ENCODE measurements around the gene ANKRD45. TPM values are rescaled to one million over a fixed set of nuclear protein-coding genes. Genes with fewer than 3 reads are reported as not detected.

The ANKRD45 gene
- total and polyA plus RNA-seq, 2 of the 13 experiments (the other 11 are each of a cell fraction or from before 2014, with no cell fraction given) = not detected

DNA sequence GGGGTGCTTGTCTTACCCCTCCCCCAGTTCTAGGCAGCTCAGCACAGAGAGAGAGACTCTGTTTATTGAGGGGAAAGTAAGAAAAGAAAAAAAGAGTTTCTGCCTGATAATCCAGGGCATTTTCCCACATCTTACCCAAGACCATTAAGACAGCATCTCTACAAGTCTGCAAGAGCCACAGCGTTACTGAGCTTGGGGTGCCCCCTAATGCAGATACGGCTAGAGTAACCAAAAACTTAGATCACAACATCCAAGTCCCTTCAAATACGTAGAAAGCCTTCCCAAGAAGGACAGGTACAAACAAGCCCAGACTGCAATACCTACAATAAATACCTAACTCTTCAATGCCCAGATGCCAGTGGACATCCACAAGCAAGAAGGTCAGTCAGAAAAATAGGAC, 40.8 kb downstream of the ANKRD45 start:
- no peak for DNase-seq (ENCODE audit: low spot score)
- no peaks in the 10 kb centered on the region for H3K79me2 ChIP-seq (ENCODE audit: insufficient read depth, low read length)
- in situ Hi-C loops (cut with HindIII; ENCODE audit: extremely low pct_ligation_motif_present, low pct_unique_long_range_greater_than_20kb) = no loop called here
- BruUV-seq (replicated peaks) = no TSS peak
- FAIRE-seq = no peak
- ATAC-seq = no peak
- no peaks in the 10 kb centered on the region for H3K4me1 ChIP-seq (ENCODE audit: insufficient read depth, low read length)
- intact Hi-C loops (cut with micrococcal nuclease; ENCODE audit: unreplicated experiment) = no loop called here
- no peak overlapping the region for H3K9ac ChIP-seq (ENCODE audit: insufficient read depth, low read depth, low read length)
- ChIA-PET CTCF (ENCODE audit: low intra/inter-chr PET ratio, low total read pairs) (no interaction called here), POLR2A (no interaction called here)
- no peaks in the 10 kb centered on the region for H4K20me1 ChIP-seq (ENCODE audit: insufficient read depth, low read length)
- no peaks in the 10 kb centered on the region for H3K36me3 ChIP-seq (replicated peaks in 1 of 2; ENCODE audit: control insufficient read depth in 1 of 2, insufficient read depth in 2 of 2, low read length in 2 of 2)
- H3K4me3 ChIP-seq (replicated peaks in 1 of 3; ENCODE audit: insufficient read depth in 1 of 3, low read depth in 2 of 3, low read length in 3 of 3) = no peak overlapping the region
- TF ChIP-seq, protein P1, sequence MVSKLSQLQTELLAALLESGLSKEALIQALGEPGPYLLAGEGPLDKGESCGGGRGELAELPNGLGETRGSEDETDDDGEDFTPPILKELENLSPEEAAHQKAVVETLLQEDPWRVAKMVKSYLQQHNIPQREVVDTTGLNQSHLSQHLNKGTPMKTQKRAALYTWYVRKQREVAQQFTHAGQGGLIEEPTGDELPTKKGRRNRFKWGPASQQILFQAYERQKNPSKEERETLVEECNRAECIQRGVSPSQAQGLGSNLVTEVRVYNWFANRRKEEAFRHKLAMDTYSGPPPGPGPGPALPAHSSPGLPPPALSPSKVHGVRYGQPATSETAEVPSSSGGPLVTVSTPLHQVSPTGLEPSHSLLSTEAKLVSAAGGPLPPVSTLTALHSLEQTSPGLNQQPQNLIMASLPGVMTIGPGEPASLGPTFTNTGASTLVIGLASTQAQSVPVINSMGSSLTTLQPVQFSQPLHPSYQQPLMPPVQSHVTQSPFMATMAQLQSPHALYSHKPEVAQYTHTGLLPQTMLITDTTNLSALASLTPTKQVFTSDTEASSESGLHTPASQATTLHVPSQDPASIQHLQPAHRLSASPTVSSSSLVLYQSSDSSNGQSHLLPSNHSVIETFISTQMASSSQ (IDR thresholded peaks at IDR 0.05; ENCODE audit: low read depth) = no peak
- TF ChIP-seq, protein P1 (CRISPR knock-in tag; IDR thresholded peaks at IDR 0.05; ENCODE audit: borderline replicate concordance) = no peak
- TF ChIP-seq, protein P2, sequence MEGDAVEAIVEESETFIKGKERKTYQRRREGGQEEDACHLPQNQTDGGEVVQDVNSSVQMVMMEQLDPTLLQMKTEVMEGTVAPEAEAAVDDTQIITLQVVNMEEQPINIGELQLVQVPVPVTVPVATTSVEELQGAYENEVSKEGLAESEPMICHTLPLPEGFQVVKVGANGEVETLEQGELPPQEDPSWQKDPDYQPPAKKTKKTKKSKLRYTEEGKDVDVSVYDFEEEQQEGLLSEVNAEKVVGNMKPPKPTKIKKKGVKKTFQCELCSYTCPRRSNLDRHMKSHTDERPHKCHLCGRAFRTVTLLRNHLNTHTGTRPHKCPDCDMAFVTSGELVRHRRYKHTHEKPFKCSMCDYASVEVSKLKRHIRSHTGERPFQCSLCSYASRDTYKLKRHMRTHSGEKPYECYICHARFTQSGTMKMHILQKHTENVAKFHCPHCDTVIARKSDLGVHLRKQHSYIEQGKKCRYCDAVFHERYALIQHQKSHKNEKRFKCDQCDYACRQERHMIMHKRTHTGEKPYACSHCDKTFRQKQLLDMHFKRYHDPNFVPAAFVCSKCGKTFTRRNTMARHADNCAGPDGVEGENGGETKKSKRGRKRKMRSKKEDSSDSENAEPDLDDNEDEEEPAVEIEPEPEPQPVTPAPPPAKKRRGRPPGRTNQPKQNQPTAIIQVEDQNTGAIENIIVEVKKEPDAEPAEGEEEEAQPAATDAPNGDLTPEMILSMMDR (CRISPR knock-in tag; IDR thresholded peaks at IDR 0.05) = peak; percentile 20; the same call in 1 of the 2 replicates
- 0 out of 2 replicates have a peak, but pooled peaks have one; percentile 19 for TF ChIP-seq STAG1 (CRISPR knock-in tag; IDR thresholded peaks at IDR 0.05)
- H3K4me2 ChIP-seq (ENCODE audit: low read depth, low read length) = no peak overlapping the region
- H2AFZ ChIP-seq (ENCODE audit: low read length) = no peak overlapping the region
- no peaks in the 10 kb centered on the region for H3K27me3 ChIP-seq (ENCODE audit: control insufficient read depth in 1 of 2, insufficient read depth in 2 of 2, low read length in 2 of 2)
- WGBS (ENCODE audit: low lambda C conversion rate) = 47% methylated on average over 3 of the region's 3 CpGs
- no peaks in the 10 kb centered on the region for H3K9me3 ChIP-seq (ENCODE audit: low read length)
- H3K27ac ChIP-seq (ENCODE audit: extremely low read length, insufficient read depth, low read length) = no peak overlapping the region
